Transverse colon (tissue), 3 donors: ENCODE data around the gene PRDX2.

Experiments
- CTCF ChIP-seq, 5 experiments: fragments of 200-600 bp in 3 of 5; fragments of 450-650 bp in 2 of 5; sonication (generic) in 3 of 5; IDR thresholded peaks; 1 replicate in 2 of 5; 2 replicates in 3 of 5; pipeline ENCODE4 v1.5.1; 2016 to 2017; ENCODE audit warnings: antibody characterized with exemption in 5 of 5, inconsistent platforms in 3 of 5, mild to moderate bottlenecking in 2 of 5, moderate library complexity in 1 of 5
- POLR2A ChIP-seq: fragments of 450-650 bp; IDR thresholded peaks from one replicate; pipeline ENCODE4 v1.6.1; 2016; ENCODE audit warnings: antibody characterized with exemption, mild to moderate bottlenecking, moderate library complexity

GRCh38 chr19:12797141-12797587 is 4.4 kb downstream of the PRDX2 start:
- TF ChIP-seq CTCF (IDR thresholded peaks at IDR 0.05) (no peak), POLR2A (no peak)
